Osteocyte (in vitro differentiated cells): ENCODE data around the gene FBN1. TPM values are rescaled to one million over a fixed set of nuclear protein-coding genes. Genes with fewer than 3 reads are reported as not detected.

Experiments used
- DNase-seq: peaks from one replicate; pipeline ENCODE4 v3.0.0; 2021; ENCODE audit warnings: mixed read lengths; ENCODE audit not compliant: unreplicated experiment; ENCODE audit errors: extremely low spot score
- H3K27ac Mint-ChIP-seq: one replicate; pipeline ENCODE4 v1.8.0; 2021; ENCODE audit warnings: mild to moderate bottlenecking, mixed read lengths; ENCODE audit not compliant: unreplicated experiment
- H3K27me3 Mint-ChIP-seq: one replicate; pipeline ENCODE4 v1.8.0; 2021; ENCODE audit warnings: mixed read lengths; ENCODE audit not compliant: unreplicated experiment
- H3K36me3 Mint-ChIP-seq: one replicate; pipeline ENCODE4 v1.8.0; 2021; ENCODE audit warnings: mixed read lengths; ENCODE audit not compliant: unreplicated experiment
- H3K4me1 Mint-ChIP-seq: one replicate; pipeline ENCODE4 v1.8.0; 2021; ENCODE audit warnings: mixed read lengths; ENCODE audit not compliant: unreplicated experiment
- H3K4me3 Mint-ChIP-seq: one replicate; pipeline ENCODE4 v1.8.0; 2021; ENCODE audit warnings: mild to moderate bottlenecking, moderate library complexity, mixed read lengths; ENCODE audit not compliant: unreplicated experiment
- H3K9me3 Mint-ChIP-seq: one replicate; pipeline ENCODE4 v1.8.0; 2021; ENCODE audit warnings: mixed read lengths; ENCODE audit not compliant: unreplicated experiment
- total RNA-seq: library from RNA; stranded (reverse); gene quantifications from 2 replicates; pipeline ENCODE4 v1.2.1, GENCODE V29; 2021
- TF ChIP-seq, protein P1 (sequence below): fragments of 200-600 bp; sonication (generic); IDR thresholded peaks from 2 replicates; pipeline ENCODE4 v1.5.0; 2021; ENCODE audit warnings: antibody characterized with exemption, mild to moderate bottlenecking, moderate library complexity

The FBN1 gene
- total RNA-seq, 1 donor from 2014 or later = 1,012 TPM

DNA sequence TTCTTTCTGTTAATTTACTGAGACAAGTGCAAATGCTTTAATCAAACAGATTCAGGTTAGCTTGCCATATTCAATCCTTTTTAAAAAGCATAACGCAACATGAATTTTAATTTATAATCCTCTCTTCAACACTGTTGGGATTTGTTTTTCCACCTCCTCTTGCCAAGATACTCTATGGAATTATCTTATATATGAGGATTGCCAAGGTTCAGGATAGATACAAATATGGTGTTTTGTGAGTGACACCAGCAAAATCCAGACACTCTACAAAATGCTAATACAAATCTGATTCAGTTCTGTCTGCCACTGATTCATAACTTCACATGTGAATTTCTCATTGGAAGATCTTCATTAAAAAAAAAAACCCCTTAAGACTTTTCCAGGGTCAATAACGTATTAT, 104.8 kb downstream of the FBN1 start:
- Mint-ChIP-seq H3K27me3 (no peaks in the 10 kb centered on the region), H3K27ac (peak overlapping the region; percentile 96), H3K9me3 (peaks cover 4% of the 10 kb centered on the region), H3K36me3 (peaks cover 40% of the 10 kb centered on the region), H3K4me3 (peak overlapping the region; percentile 10), H3K4me1 (peaks cover 82% of the 10 kb centered on the region)
- DNase-seq = no peak
- TF ChIP-seq, protein P1, sequence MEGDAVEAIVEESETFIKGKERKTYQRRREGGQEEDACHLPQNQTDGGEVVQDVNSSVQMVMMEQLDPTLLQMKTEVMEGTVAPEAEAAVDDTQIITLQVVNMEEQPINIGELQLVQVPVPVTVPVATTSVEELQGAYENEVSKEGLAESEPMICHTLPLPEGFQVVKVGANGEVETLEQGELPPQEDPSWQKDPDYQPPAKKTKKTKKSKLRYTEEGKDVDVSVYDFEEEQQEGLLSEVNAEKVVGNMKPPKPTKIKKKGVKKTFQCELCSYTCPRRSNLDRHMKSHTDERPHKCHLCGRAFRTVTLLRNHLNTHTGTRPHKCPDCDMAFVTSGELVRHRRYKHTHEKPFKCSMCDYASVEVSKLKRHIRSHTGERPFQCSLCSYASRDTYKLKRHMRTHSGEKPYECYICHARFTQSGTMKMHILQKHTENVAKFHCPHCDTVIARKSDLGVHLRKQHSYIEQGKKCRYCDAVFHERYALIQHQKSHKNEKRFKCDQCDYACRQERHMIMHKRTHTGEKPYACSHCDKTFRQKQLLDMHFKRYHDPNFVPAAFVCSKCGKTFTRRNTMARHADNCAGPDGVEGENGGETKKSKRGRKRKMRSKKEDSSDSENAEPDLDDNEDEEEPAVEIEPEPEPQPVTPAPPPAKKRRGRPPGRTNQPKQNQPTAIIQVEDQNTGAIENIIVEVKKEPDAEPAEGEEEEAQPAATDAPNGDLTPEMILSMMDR = no peak

DNA sequence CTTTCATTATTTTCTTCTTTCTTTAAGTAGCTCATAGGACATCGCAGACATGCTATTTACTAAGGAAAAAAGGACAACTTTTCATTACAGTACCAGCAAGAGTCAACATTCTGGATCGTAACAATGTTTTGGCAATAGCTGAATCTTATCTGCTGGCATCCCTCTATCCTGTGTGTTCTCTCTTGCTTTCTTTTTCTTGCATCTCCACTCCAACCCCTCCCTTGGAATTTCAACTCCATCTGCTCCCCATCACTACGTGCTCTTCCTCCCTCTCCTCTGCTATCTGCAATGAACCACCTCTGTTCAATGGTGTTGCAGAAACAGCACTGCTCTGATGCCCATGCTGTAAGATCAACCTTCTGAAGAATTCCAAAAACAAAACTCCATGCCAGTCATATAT, 106.6 kb downstream of the FBN1 start:
- TF ChIP-seq, protein P1 = no peak
- H3K36me3 Mint-ChIP-seq = peaks cover 52% of the 10 kb centered on the region
- no peak for DNase-seq
- no peaks in the 10 kb centered on the region for H3K27me3 Mint-ChIP-seq
- H3K4me3 Mint-ChIP-seq = no peak overlapping the region
- peaks cover 81% of the 10 kb centered on the region for H3K4me1 Mint-ChIP-seq
- H3K9me3 Mint-ChIP-seq = peaks cover 4% of the 10 kb centered on the region
- peak overlapping the region; percentile 58 for H3K27ac Mint-ChIP-seq

DNA sequence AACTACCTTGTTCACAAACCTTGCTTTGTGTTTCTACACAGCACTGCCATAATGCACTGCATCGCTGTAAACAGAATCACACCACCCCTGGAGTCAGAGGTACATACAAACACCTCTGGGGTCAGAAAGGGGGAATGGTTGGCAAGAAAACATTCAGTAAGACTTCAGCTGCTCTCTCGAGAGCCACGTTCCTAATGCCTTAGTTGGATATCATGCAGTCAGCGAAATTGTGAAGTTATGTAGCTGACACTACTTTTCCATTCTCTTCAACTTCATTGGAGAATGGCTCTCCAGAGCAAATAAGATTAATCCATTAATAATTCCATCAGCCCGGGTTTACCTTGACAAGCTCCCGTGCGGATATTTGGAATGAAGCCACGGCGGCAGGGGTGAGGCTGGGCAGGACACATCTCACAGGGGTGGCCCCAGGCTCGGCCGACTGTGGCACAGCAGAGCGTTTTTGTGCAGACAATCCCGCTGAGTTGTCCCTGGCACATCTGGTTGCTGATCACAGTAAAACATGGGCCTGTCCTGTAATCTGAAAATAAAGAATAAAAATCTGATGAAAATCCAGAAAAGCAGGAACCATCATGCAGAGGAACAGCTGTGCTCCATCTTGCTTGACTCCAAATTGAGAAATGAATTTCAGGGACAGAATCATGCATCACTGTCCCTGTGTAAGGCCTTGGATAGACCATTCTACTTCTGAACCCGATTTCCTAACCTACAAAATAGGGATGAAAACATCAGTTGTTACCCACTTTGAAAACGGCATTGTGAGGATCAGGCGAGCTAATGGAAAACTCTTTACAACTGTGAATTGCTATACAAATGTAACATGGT, 108.0 kb downstream of the FBN1 start:
- peaks cover 87% of the 10 kb centered on the region for H3K4me1 Mint-ChIP-seq
- no peaks in the 10 kb centered on the region for H3K27me3 Mint-ChIP-seq
- DNase-seq = no peak
- no peak overlapping the region for H3K4me3 Mint-ChIP-seq
- H3K27ac Mint-ChIP-seq = peak overlapping the region; percentile 91
- peaks cover 58% of the 10 kb centered on the region for H3K36me3 Mint-ChIP-seq
- TF ChIP-seq, protein P1 = no peak
- H3K9me3 Mint-ChIP-seq = peaks cover 4% of the 10 kb centered on the region

DNA sequence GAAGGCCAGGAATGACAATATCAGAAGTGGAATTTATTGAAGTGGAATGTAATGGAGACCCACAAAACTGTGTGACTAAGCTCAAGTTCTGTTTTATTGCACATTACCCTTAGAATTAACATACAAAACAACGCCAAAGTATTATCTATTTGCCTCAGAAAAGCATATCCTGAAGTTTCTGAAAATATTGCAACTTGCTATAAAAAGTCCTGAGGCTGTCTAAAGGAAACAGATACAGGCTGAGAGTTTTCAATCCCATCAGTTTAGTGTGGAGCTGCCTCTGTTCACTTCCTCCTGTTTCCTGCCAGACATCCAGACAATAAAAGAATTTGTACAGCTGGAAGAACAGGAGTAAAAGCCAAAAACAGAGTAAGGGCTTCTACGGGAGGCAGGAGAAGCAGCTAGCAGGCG, 108.8 kb downstream of the FBN1 start:
- Mint-ChIP-seq H3K4me3 (peak overlapping the region; percentile 16), H3K27me3 (no peaks in the 10 kb centered on the region), H3K9me3 (peaks cover 4% of the 10 kb centered on the region), H3K27ac (peak overlapping the region; percentile 91), H3K4me1 (peaks cover 87% of the 10 kb centered on the region), H3K36me3 (peaks cover 62% of the 10 kb centered on the region)
- TF ChIP-seq, protein P1 = no peak
- DNase-seq = no peak

DNA sequence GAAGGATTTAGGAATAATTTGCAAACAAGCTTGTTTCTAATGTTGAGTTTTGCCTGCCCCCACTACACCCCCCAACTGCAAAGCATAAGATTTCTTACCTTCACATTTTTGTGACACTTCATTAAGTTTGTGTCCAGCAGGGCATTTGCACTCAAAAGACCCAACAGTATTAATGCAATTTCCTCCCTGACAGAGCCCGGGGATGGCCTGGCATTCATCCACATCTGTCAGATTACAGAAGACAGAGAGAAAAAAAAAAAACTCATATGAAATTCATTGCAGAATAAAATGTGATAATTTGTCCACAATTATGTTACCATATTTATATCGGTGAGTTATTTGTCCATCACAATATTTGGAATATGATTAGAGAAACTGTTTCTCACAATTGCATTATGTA, 111.5 kb downstream of the FBN1 start:
- peaks cover 68% of the 10 kb centered on the region for H3K4me1 Mint-ChIP-seq
- peaks cover 4% of the 10 kb centered on the region for H3K9me3 Mint-ChIP-seq
- H3K4me3 Mint-ChIP-seq = no peak overlapping the region
- H3K36me3 Mint-ChIP-seq = peaks cover 79% of the 10 kb centered on the region
- H3K27me3 Mint-ChIP-seq = no peaks in the 10 kb centered on the region
- DNase-seq = no peak
- TF ChIP-seq, protein P1 = no peak
- peak overlapping the region; percentile 91 for H3K27ac Mint-ChIP-seq
